Caki2 (cell line): Measurements from ENCODE around the gene HSFY2. TPM values are rescaled to one million over a fixed set of nuclear protein-coding genes. Genes with fewer than 3 reads are reported as not detected.
"Not testable (repeated sequence)": the region's sequence is repeated elsewhere in the genome, so short reads cannot be mapped to it uniquely, and the experiment has no call there.

Experiments
- DNase-seq: peaks from one replicate; pipeline ENCODE4 v3.0.0-alpha.2; 2015; ENCODE audit warnings: low read depth
- in situ Hi-C: cut with HindIII; loops from 2 replicates; pipeline ENCODE4 v1.10.0; 2016; ENCODE audit warnings: low sequenced_read_pairs, low pct_unique_long_range_greater_than_20kb, mixed read lengths
- total RNA-seq: library from RNA; depleted of rRNA; stranded (reverse); fragments of >200 nt; shearing (Covaris generic); gene quantifications from 2 replicates; pipeline ENCODE4 v1.2.3, GENCODE V29; 2014; ENCODE audit warnings: low replicate concordance; rRNA removed

The HSFY2 gene, protein sequence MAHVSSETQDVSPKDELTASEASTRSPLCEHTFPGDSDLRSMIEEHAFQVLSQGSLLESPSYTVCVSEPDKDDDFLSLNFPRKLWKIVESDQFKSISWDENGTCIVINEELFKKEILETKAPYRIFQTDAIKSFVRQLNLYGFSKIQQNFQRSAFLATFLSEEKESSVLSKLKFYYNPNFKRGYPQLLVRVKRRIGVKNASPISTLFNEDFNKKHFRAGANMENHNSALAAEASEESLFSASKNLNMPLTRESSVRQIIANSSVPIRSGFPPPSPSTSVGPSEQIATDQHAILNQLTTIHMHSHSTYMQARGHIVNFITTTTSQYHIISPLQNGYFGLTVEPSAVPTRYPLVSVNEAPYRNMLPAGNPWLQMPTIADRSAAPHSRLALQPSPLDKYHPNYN
- not detected in 2 replicates for total RNA-seq

DNA sequence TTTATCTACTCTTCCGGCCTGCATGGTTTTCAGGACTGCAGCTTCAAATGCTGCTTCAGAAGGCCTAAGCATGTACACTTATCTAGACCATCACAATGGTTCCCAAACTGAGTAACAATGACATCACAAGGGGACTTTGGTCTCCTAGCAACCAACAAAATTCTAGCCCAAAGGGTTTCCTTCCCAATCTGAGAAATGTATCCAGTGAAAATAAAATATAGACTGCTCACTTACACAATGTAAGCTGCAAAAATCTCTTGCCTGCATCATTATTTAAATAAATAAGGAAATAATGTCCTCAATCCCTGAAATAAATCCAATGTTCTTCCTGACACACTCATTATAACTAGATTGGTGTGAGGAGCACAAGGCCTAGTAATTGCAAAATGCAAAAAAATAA lies at the start of gene HSFY2:
TSS of gene HSFY2 (minus strand) at position 101 of the 400 bp plus-strand sequence. CDS start 117 bp downstream, outside the sequence.
- DNase-seq, in situ Hi-C loops: not testable (repeated sequence)

DNA sequence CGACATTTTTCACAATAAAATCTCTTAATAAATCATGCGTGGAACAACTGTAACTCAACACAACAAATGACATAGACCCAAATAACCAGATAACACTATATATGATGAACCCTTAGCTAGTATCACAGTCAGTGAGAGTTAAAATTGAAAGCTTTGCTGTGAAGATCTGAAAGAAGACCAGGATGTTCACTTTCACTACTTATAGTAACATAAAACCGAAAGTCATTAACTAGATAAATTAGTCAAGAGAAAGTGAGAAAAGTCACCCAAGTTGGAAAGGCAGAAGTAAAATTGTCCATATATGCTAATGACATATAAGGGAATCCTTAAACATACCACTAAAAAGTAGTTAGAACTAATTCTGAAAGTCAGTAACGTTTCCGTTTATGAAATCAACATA lies 42.2 kb upstream of the HSFY2 start:
- DNase-seq, in situ Hi-C loops: not testable (repeated sequence)

DNA sequence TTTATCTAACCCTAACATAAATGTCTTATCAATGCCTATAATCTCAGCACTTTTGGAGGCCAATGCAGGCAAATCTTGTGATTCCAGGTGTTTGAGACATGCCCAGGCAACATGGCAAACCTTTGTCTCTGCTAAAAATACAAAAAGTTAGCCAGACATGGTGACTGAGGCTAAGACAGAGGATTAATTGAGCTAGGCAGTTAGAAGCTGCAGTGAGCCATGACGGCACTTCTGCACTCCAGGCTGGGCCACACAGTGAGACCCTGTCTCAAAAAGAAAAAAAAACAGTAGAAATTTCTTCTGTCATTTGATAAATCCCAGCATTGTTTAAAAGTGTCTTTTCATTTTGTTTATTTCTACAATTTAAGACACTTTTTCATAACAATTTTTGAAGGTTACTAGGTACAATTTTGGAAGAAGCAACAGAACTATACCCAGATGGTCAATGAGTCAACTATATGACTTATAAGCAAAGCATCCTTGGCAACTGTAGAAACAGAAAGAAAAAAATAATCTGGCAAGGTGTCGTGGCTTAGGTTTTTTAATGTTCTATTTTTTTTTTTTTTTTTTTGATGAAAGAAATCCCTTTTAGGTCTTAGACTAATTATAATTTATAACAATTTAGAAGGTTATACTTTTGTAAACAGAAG lies 15.3 kb upstream of the HSFY2 start:
- in situ Hi-C loops, DNase-seq: not testable (repeated sequence)

DNA sequence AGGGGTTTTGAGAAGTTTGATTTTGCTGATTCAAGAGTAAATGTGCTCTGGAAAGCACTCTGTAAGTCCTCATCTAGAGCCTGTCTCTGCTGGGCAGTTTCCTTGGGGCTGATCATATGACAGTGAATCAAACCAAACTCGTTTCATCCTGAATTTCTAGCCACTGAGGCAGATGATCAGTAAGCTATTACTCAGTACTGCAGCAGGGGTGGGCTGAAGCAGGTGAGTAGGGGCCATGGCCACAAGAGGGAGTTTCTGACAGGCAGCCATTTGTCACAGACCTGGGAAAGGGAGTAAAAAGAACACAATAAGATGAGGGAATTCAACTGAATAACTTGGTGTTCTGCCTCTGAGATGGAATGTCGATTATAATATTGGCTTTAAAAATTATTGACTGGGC lies 19.5 kb downstream of the HSFY2 start:
- DNase-seq, in situ Hi-C loops: not testable (repeated sequence)

DNA sequence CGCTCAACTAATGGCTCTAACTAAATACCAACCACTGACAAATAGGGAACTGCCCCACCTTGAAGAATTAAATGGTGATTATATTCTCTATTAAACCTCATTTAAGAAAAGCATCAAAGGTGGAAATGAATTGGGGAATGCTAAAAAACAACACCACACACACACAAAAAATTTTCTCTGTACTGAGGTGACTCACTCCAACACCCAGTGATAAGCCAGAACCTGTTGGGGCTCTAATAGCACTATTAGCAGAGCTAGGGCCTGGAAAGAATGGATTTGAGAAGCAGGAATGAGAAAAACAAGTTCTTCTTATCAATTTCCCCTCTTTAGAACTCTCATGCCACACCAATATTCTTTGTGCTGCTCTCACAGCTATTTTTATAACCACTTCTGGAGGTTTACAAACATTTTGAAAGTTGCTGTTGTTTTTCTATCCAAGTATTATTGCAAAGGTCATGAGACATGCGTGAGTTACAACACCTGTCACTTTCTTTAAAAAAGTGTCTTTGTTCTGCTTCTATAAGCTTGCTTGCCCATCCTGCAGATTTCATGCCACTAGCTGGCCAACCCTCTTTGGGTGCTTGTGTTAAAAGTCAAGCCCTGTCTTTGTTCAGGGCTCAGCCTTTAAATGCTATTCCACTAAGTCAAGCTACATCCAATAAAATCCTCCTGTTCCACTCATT lies 20.3 kb downstream of the HSFY2 start:
- DNase-seq, in situ Hi-C loops: not testable (repeated sequence)

DNA sequence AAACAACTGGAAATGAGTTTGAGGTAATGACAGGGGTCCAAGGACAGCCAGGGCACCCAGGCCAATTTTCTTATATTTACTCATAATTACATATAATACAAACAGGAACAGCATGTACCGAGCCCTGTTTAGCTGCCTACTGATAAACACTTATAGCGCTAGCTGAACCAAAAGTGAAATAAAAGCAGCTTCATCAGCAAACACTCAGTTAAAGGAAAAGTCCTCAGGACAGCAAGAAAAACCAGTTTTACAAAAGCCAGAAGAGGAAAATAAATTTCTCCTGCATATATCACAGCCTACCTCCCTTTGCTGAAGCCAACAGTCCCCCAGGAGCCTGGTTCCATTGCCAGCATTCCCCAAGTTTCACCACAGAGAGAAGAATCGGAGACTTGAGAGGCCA lies 49.8 kb downstream of the HSFY2 start:
- in situ Hi-C loops, DNase-seq: not testable (repeated sequence)

Other genes with a start within 250 kb of the HSFY2 start
- gene HSFY1, start 227.0 kb downstream of the HSFY2 start, total RNA-seq, result not detected in 2 replicates